ENCODE data around the gene RAB8B. TPM values are rescaled to one million over a fixed set of nuclear protein-coding genes. Genes with fewer than 3 reads are reported as not detected.
"Not testable (repeated sequence)": the region's sequence is repeated elsewhere in the genome, so short reads cannot be mapped to it uniquely, and the experiment has no call there.

RAB8B gene
- total RNA-seq, 1 experiment from 2014 or later, result 16.0 TPM

DNA sequence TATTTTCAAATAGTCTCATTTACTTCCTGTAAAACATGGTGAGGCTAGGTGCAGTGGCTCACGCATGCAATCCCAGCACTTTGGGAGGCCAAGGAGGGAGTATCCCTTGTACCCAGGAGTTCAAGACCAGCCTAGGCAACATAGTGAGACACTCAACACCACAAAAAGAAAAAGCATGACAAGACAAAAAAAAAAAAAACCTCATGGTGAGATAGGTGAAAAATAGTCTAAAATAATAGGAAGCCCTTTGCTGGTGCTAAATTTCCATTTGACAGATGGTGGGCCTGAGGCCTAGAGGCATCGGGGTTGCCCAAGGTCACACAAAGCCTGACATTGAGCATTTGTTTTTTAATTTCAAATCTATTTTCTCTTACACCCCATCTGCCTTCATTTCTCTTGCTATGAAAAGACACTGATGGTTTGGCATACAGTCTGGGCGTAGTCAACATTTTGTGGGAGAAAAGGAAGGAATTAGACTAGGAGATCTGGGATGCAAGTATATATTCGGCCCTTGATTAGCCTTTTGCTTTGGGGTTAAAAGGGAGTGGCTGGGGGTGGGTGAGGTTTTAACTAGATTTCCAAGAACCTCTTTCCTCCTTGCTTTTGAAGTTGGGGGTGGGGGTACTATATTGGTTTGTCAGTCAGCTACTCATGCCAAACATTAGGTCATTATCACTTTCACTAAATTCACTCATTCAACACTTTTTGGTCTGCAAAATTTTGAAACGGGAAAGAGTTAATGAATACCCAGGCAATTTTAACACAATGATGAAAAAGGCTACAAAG is 11.3 kb downstream of the RAB8B start:
- CTCF ChIA-PET, result no interaction called here
- intact Hi-C loops (cut with micrococcal nuclease; ENCODE audit: unreplicated experiment), result loop anchor here (5.0 kb wide), 1 partner anchor 77 kb away; the partner anchor contains the start of gene APH1B
- TF ChIP-seq, protein P1, sequence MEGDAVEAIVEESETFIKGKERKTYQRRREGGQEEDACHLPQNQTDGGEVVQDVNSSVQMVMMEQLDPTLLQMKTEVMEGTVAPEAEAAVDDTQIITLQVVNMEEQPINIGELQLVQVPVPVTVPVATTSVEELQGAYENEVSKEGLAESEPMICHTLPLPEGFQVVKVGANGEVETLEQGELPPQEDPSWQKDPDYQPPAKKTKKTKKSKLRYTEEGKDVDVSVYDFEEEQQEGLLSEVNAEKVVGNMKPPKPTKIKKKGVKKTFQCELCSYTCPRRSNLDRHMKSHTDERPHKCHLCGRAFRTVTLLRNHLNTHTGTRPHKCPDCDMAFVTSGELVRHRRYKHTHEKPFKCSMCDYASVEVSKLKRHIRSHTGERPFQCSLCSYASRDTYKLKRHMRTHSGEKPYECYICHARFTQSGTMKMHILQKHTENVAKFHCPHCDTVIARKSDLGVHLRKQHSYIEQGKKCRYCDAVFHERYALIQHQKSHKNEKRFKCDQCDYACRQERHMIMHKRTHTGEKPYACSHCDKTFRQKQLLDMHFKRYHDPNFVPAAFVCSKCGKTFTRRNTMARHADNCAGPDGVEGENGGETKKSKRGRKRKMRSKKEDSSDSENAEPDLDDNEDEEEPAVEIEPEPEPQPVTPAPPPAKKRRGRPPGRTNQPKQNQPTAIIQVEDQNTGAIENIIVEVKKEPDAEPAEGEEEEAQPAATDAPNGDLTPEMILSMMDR (IDR thresholded peaks at IDR 0.05; ENCODE audit: unreplicated experiment), result no peak
- Mint-ChIP-seq H3K27ac (ENCODE audit: unreplicated experiment) (no peak overlapping the region), H3K4me3 (ENCODE audit: low read depth, unreplicated experiment) (no peak overlapping the region), H3K4me1 (ENCODE audit: low read depth, unreplicated experiment) (no peaks in the 10 kb centered on the region), H3K9me3 (ENCODE audit: low read depth, unreplicated experiment) (no peaks in the 10 kb centered on the region), H3K27me3 (ENCODE audit: unreplicated experiment) (no peaks in the 10 kb centered on the region), H3K36me3 (ENCODE audit: insufficient read depth, unreplicated experiment) (no peaks in the 10 kb centered on the region)
- no TSS peak for BruUV-seq (replicated peaks)
- DNase-seq, result no peak

GRCh38 chr15:63202861-63203260 is 13.5 kb downstream of the RAB8B start:
- TF ChIP-seq, protein P1 (IDR thresholded peaks at IDR 0.05; ENCODE audit: unreplicated experiment), result no peak
- CTCF ChIA-PET, result interaction anchor here (0.5 to 0.9 kb wide), 3 partner anchors 16 to 53 kb away, joined by 3 read pairs; no protein-coding TSS in a partner anchor
- BruUV-seq (replicated peaks), result no TSS peak
- H3K27ac Mint-ChIP-seq (ENCODE audit: unreplicated experiment), result no peak overlapping the region
- DNase-seq, result no peak
- H3K9me3 Mint-ChIP-seq (ENCODE audit: low read depth, unreplicated experiment), result no peaks in the 10 kb centered on the region
- no peaks in the 10 kb centered on the region for H3K4me1 Mint-ChIP-seq (ENCODE audit: low read depth, unreplicated experiment)
- no peak overlapping the region for H3K4me3 Mint-ChIP-seq (ENCODE audit: low read depth, unreplicated experiment)
- H3K36me3 Mint-ChIP-seq (ENCODE audit: insufficient read depth, unreplicated experiment), result no peaks in the 10 kb centered on the region
- H3K27me3 Mint-ChIP-seq (ENCODE audit: unreplicated experiment), result no peaks in the 10 kb centered on the region
- intact Hi-C loops (cut with micrococcal nuclease; ENCODE audit: unreplicated experiment), result loop anchor here (5.0 kb wide), 1 partner anchor 74 kb away; the partner anchor contains the start of gene APH1B

DNA sequence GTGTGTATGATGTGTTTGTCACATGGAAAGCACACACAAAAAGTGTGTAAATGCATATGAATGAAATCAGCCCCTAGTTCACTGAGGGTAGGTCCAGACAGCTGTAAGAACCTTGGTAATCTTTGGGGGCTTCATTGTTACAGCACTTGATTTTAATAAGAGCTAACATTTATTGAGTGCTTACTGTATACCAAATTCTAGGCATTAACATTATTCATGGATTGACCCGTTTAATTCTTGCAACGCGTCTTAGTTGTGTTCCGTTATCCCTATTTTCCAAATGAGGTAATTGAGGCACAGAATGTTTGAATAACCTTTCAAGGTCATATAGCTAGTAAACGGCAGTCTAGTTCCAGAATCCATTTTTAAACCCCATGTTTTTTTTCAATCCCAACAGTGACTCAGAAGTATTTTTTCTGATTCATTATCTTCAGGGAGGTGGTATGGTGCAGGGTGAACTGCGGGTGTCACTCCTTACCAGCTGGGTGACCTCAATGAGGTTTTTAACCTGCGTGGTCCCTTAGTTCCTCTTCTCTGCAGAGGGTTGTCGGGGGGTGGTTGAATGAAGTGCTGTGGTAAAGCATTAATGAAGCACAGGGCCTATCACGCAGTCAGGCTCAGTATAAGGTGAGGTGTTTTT is 14.2 kb downstream of the RAB8B start:
- intact Hi-C loops (cut with micrococcal nuclease; ENCODE audit: unreplicated experiment), result loop anchor here (5.0 kb wide), 1 partner anchor 74 kb away; the partner anchor contains the start of gene APH1B
- Mint-ChIP-seq H3K27me3 (ENCODE audit: unreplicated experiment) (no peaks in the 10 kb centered on the region), H3K4me3 (ENCODE audit: low read depth, unreplicated experiment) (no peak overlapping the region), H3K4me1 (ENCODE audit: low read depth, unreplicated experiment) (no peaks in the 10 kb centered on the region), H3K9me3 (ENCODE audit: low read depth, unreplicated experiment) (no peaks in the 10 kb centered on the region), H3K27ac (ENCODE audit: unreplicated experiment) (no peak overlapping the region), H3K36me3 (ENCODE audit: insufficient read depth, unreplicated experiment) (no peaks in the 10 kb centered on the region)
- CTCF ChIA-PET, result no interaction called here
- no TSS peak for BruUV-seq (replicated peaks)
- TF ChIP-seq, protein P1 (IDR thresholded peaks at IDR 0.05; ENCODE audit: unreplicated experiment), result no peak
- DNase-seq, result no peak

- Mint-ChIP-seq H3K9me3 (ENCODE audit: low read depth, unreplicated experiment) (no peaks in the 10 kb centered on the region), H3K27me3 (ENCODE audit: unreplicated experiment) (no peaks in the 10 kb centered on the region), H3K4me3 (ENCODE audit: low read depth, unreplicated experiment) (no peak overlapping the region), H3K36me3 (ENCODE audit: insufficient read depth, unreplicated experiment) (no peaks in the 10 kb centered on the region), H3K4me1 (ENCODE audit: low read depth, unreplicated experiment) (peaks cover 10% of the 10 kb centered on the region), H3K27ac (ENCODE audit: unreplicated experiment) (no peak overlapping the region)
- CTCF ChIA-PET, result interaction anchor here (1.0 kb wide), 1 partner anchor 11 kb away, joined by 3 read pairs; no protein-coding TSS in a partner anchor
- TF ChIP-seq, protein P1 (IDR thresholded peaks at IDR 0.05; ENCODE audit: unreplicated experiment), result no peak
- BruUV-seq (replicated peaks), result no TSS peak
- DNase-seq, result no peak
- intact Hi-C loops (cut with micrococcal nuclease; ENCODE audit: unreplicated experiment), result no loop called here
These were observed 16.7 kb downstream of the RAB8B start for GRCh38 chr15:63206079-63206478.

DNA sequence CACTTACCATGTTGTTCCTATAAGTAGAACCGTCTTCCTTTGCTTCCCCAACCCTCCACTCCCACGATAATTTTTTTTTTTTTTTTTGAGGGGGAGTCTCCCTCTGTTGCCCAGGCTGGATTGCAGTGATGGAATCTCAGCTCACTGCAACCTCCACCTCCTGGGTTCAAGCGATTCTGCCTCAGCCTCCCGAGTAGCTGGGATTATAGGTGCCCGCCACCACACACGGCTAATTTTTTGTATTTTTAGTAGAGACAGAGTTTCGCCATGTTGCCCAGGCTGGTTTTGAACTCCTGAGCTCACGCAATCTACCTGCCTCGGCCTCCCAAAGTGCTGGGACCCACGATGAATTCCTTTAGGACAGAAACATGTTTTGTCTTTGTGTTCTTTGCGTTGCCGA is 19.4 kb downstream of the RAB8B start:
- DNase-seq; intact Hi-C loops (cut with micrococcal nuclease; ENCODE audit: unreplicated experiment); H3K27me3 Mint-ChIP-seq (ENCODE audit: unreplicated experiment); H3K4me3 Mint-ChIP-seq (ENCODE audit: low read depth, unreplicated experiment); H3K9me3 Mint-ChIP-seq (ENCODE audit: low read depth, unreplicated experiment); CTCF ChIA-PET; H3K36me3 Mint-ChIP-seq (ENCODE audit: insufficient read depth, unreplicated experiment); BruUV-seq (replicated peaks); H3K27ac Mint-ChIP-seq (ENCODE audit: unreplicated experiment): not testable (repeated sequence)
- H3K4me1 Mint-ChIP-seq (ENCODE audit: low read depth, unreplicated experiment), result peaks cover 32% of the 10 kb centered on the region
